HG02678 (cell line): Measurements from ENCODE around the gene ZDHHC19.
"Not testable (repeated sequence)": the region's sequence is repeated elsewhere in the genome, so short reads cannot be mapped to it uniquely, and the experiment has no call there.

ENCODE experiments used
- ATAC-seq: cut with Tn5 transposase; IDR thresholded peaks from one replicate; pipeline ENCODE4 v1.9.1; 2021; ENCODE audit warnings: mild to moderate bottlenecking, moderate library complexity; ENCODE audit not compliant: unreplicated experiment

Gene ZDHHC19

GRCh38 chr3:196210673-196211556 is at the start of gene ZDHHC19:
TSS of gene ZDHHC19 (minus strand) at chr3:196211400. CDS start at chr3:196211315, 85 bp downstream.
- no peak for ATAC-seq

DNA sequence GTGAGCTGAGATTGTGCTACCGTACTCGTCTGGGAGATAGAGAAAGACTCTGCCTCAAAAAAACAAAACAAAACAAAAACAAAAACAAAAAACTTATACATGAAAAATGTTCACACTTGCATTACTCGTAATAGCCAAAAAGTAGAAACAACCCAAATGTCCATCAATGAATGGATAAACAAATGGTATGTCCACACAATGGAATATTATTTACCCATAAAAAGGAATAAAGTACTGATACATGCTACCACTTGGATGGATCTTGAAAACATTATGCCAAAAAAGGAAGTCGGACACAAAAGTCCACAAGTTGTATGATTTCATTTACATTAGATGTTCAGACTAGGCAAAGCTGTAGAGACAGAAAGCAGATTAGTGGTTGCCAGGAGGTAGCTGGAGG is 49.6 kb upstream of the ZDHHC19 start:
- ATAC-seq, result no peak

DNA sequence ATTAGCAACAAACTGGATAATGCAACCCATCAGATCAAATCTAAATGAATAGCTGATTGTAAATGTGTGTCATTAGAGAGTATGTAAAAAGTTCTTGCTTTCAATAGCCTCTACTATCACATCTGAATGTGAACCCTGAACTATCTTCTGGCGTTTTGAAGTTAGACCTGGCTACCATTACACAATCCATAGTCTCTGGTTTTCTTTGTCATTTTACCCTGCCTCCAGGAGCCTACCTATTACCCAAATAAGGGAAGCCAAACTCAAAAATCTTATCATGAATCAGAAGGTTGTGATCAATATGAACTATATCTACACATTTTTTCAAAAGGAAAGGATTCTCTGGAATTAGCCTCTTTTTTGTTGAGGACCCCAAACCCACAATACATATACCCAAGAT is 44.6 kb upstream of the ZDHHC19 start:
- no peak for ATAC-seq

DNA sequence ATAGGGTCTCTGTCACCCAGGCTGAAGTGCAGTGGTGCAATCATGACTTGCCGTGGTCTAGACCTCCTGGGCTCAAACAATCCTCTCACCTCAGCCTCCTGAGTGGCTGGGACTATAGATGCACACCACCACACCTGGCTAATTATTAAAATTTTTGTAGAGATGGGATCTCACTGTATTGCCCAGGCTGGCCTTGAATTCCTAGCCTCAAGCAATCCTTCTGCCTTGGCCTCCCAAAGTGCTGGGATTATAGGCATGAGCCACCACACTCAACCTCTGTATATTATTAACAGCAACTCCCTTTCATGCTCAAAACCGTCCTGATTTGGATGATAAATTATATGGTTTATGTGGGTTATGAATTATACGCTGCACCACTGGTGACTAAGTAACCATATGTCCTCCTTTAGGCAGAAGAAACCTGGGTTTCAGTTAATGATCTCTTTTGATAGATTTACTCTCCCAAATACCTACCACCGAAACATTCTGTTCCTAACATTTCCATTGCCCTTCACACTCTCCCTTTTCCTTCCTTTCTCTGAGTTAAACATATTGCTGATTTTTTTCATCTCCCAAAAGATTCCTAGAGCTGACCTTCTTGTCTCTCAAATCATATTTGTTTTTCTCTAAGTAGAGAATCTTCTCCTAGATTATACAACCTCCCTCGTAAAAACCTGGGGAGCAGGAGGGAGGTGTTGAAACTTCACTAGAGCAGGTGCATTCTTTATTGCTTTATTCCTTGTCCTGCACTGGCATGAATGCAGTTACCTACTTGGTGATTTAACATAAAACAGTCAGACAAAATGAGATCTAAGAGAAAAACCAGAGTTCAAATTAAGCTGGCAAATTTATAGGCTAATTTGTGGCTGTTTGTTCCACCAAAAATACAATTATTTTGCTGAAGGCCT is 43.4 kb upstream of the ZDHHC19 start:
- no peak for ATAC-seq

GRCh38 chr3:196251918-196252317 is 40.7 kb upstream of the ZDHHC19 start:
- ATAC-seq, result no peak

DNA sequence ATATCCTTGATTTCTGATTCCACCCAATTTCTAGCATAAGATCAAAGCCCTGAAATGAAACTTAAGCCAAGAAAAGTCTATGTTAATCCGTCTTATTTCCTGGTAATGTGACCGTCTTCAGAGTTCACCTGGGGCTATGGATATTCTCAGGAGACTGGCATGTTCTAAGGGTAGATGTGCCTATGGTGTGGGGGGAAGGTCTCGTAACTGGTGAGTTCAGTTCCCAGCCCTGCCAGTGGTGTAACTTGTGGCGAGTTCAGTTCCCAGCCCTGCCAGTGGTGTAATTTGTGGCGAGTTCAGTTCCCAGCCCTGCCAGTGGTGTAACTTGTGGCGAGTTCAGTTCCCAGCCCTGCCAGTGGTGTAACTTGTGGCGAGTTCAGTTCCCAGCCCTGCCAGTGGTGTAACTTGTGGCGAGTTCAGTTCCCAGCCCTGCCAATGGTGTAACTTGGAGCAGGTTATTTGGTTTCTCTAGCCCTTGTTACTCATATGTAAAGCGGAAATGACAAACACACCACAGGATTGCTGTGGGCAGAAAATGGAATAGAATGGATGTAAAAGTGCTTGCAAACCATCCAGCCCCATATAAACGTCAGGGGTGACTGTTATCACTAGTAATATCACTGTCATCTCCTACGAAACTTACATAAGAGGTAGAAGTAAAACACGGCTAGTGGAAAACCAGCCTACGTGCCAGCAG is 35.6 kb upstream of the ZDHHC19 start:
- ATAC-seq, result no peak

- not testable (repeated sequence) for ATAC-seq
Observed at GRCh38 chr3:196244166-196244565, 33.0 kb upstream of the ZDHHC19 start.

GRCh38 chr3:196241704-196242103 is 30.5 kb upstream of the ZDHHC19 start:
- no peak for ATAC-seq

DNA sequence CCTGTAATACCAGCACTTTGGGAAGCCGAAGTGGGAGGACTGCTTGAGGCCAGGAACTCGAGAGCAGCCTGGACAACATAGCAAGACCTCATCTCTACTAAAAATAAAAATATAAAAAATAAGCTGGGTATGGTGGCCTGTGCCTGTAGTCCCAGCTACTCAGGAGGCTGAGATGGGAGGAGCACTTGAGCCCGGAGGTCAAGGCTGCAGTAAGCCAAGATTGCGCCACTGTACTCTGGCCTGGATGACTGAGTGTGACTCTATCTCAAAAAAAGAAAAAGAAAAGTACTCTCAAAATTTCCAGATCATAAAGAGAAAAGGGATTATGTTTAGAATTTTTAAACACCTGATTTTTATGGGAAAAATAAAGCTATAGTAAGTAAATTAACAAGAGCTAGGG is 29.2 kb upstream of the ZDHHC19 start:
- no peak for ATAC-seq

GRCh38 chr3:196238612-196239560 is 27.7 kb upstream of the ZDHHC19 start:
- no peak for ATAC-seq

DNA sequence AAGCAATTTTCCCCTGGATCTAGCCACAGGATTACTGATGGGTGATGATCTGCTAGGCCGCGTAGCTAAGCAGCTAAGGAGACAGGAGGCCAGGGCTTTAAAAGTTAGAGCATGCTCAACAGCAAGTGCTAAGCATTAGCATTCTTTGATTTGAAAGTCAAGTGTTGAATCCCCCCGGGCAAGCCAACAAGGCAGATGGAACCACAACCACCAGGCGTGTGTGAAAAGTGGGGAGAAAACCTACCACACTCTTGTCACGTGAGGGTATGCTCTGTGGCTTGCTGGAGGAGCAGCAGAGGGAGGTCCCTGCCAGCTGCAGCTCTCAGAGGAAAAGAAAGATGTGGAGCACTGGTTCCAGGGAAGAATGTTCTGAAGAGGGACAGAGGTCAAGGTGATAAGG is 26.0 kb upstream of the ZDHHC19 start:
- peak; percentile 51 for ATAC-seq

- ATAC-seq, result no peak
Observed at GRCh38 chr3:196236223-196236622, 25.0 kb upstream of the ZDHHC19 start.

DNA sequence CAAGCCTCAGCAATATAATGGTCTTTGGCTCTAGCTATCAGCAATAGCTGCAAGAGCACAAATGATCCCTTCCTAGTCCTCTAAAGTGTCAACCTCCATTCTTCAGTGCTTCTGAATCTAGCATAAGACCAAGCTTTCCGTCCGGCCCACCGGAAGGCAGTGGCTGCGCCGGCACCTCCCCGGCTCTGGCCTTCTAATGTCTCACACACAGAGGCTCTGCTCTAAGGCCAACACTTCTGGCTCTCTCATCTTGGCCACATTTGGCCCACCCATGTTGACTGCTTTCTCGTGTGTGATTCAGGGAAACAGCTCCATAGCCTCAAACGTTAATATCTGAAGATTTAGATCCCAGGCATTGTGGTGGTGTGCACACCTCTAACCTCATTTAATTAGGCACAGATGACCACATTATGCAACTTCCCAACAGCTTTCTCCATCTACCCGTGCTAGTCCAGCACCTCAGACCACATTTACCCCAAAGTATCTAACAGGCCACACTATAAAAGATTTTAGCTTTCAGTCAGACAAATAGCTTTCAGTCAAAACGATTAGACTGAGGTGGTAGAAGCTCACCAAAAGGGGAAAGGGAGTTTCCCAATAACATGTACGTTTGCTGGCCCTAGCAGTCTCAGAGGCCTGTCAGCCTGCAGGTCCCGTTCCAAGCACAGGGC is 24.4 kb upstream of the ZDHHC19 start:
- ATAC-seq, result no peak

DNA sequence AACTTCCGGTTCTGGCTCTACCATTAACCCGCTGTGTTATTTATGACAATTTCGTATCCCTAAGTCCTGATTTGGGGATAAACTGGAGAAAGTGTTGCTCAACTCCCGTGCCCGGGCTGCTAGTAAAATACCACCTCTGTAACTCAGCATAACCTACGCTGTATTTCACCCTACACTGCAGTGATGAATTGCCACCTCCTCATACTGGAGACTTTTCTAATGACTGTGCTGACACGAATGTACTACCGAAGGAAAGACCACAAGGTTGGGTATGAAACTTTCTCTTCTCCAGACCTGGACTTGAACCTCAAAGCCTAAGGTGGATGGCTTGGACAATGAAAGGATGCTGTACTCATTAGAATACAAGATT is 21.7 kb upstream of the ZDHHC19 start:
- no peak for ATAC-seq

DNA sequence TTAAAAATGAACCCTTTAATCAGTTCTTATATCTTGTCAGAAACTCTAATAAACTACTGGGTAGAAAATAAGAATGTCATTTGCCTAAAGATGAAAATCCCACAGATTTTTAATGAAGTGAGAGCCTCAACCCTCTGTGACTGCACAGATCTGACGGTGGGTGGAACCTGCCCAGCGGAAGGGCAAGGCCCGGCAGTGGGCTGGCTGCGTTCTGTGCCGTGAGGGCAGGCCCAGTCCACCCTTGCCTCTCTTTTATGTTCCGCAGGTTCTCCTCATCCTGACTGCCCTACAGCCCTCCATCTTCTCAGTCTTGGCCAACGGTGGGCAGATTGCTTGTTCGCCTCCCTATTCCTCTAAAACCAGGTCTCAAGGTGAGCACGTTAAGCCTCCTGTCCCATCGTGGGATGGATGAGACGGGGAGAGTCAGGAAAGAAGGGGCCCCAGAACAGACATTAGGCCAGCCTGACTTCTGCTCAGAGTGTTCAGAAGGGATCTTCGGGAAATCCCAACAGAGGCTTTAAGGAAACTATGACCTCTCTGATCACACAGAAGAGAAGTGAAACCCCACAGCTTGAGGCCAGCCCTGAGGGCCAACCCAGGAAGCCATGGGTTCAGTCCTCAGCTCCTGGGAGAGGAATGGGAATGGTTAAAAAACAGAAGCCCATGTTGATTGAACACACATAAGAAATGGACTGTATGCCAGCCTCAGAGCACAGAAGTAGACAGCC is 21.1 kb upstream of the ZDHHC19 start:
- peak; percentile 53 for ATAC-seq

DNA sequence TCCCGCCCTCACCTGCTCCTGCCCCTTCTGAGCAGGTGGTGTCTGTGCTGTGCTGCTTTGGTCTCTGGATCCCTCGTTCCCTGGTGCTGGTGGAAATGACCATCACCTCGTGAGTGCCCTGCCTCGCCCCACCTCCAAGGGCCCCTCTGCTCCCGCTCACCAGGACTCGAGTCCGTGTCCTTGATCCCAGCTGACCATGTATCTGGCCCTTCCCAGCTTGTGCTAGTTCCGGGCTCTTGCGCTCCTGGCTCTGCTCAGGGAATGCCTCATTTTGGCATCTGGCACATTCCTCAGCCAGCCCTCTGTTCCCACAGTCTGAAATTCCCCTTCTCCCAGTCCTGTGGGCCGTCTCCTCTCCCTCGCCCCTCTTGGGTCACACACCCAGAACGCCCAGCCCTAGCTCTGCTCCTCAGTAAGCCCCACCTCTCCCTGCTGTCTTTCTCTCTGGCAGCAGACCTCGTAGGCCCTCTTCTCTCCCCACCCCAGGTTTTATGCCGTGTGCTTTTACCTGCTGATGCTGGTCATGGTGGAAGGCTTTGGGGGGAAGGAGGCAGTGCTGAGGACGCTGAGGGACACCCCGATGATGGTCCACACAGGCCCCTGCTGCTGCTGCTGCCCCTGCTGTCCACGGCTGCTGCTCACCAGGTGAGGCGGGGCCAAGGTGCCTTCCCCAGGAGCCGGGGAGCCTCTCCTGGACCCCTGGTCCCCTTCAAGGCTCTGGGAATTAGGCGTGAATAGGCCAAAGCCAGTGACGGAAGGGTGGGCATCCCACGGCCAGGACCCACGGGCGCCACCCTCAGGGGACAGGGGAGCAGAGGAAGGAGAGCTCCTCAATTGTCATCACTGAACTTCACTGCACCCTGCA is 16.7 kb upstream of the ZDHHC19 start:
- no peak for ATAC-seq

- no peak for ATAC-seq
Observed at GRCh38 chr3:196227121-196227561, 15.9 kb upstream of the ZDHHC19 start.
